ENCODE results near the gene NOTUM.

Gene NOTUM

GRCh38 chr17:81940538-81941483 is 20.2 kb downstream of the NOTUM start:
- Histone ChIP-seq H4K91ac (ENCODE audit: low read depth, low read length, poor library complexity) (peak overlapping the region; percentile 72), H3K18ac (ENCODE audit: low read length) (peak overlapping the region; percentile 90), H3K36me3 (replicated peaks in 1 of 2; ENCODE audit: control insufficient read depth in 2 of 2, insufficient read depth in 2 of 2, low read length in 2 of 2) (no peaks in the 10 kb centered on the region), H3K27ac (replicated peaks; ENCODE audit: low read length) (no peak overlapping the region), H3K9me3 (replicated peaks in 1 of 2; ENCODE audit: control insufficient read depth in 2 of 2, insufficient read depth in 1 of 2, low read depth in 1 of 2, low read length in 2 of 2) (no peaks in the 10 kb centered on the region), H2BK120ac (ENCODE audit: low read depth, low read length) (peak overlapping the region; percentile 93), H3K79me1 (ENCODE audit: low read depth, low read length) (peaks cover 7% of the 10 kb centered on the region), H3K23ac (ENCODE audit: low read depth, low read length, poor library complexity) (peak overlapping the region; percentile 85), H2BK15ac (ENCODE audit: low read length) (peak overlapping the region; percentile 100), H3K4ac (ENCODE audit: low read length) (peak overlapping the region; percentile 95), H2AFZ (ENCODE audit: low read length) (no peak overlapping the region), H2AK5ac (ENCODE audit: low read depth, low read length) (peak overlapping the region; percentile 98), H2BK12ac (ENCODE audit: low read length) (peak overlapping the region; percentile 82), H4K8ac (ENCODE audit: low read depth, low read length) (peak overlapping the region; percentile 93), H3K4me2 (ENCODE audit: insufficient read depth, low read length, poor library complexity, severe bottlenecking) (no peak overlapping the region), H3K9ac (ENCODE audit: low read depth, low read length, poor library complexity) (peak overlapping the region; percentile 60), H3K27me3 (ENCODE audit: control insufficient read depth in 3 of 3, insufficient read depth in 3 of 3, low read depth in 1 of 3, low read length in 3 of 3) (peaks cover 0 to 4% (median 2%) of the 10 kb centered on the region in 3 experiments), H3K4me3 (ENCODE audit: low read length in 2 of 2) (no peak overlapping the region), H3K4me1 (ENCODE audit: control insufficient read depth in 2 of 2, insufficient read depth in 1 of 2, low read depth in 1 of 2, low read length in 2 of 2) (peaks cover 16 to 18% of the 10 kb centered on the region in 2 donors), H3K14ac (ENCODE audit: low read length) (peak overlapping the region; percentile 97), H2BK5ac (ENCODE audit: low read length) (peak overlapping the region; percentile 90)
- WGBS, 2 donors (ENCODE audit: extremely low coverage in 2 of 2, insufficient read length in 2 of 2, insufficient replicate concordance in 1 of 2): no CpG with 5 or more reads among the region's 56 CpGs
- DNase-seq (ENCODE audit: low spot score): no peak

DNA sequence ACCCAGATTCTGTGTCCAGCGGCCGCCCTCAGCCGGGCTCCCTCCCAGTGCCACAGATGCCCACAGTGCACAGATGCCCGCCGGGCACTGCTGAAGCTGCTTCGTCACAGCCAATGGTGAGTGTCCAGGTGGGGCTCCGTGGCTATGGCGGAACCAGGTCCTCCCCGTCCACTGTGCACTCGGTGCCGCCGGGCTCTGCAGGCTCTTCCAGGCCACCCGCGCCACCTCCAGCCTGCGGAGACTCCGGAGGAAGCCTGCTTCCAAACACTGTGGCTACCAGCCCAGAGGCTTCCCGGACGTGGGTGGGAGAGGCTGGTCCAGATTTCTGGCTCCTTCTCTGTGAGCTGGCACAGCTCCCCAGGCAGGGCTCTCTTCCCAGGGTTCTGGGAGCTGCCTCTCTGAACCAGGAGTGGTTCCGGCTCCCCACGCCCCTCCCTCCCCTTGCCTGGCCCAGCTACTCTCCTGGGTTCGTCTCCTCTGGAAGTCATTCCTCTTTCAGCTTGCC is 21.1 kb downstream of the NOTUM start:
- no peak overlapping the region for H2AFZ ChIP-seq (ENCODE audit: low read length)
- H2AK5ac ChIP-seq (ENCODE audit: low read depth, low read length): peak overlapping the region; percentile 98
- H2BK12ac ChIP-seq (ENCODE audit: low read length): peak overlapping the region; percentile 84
- peak overlapping the region; percentile 100 for H2BK15ac ChIP-seq (ENCODE audit: low read length)
- H2BK5ac ChIP-seq (ENCODE audit: low read length): peak overlapping the region; percentile 84
- peaks cover 18% of the 10 kb centered on the region in 2 donors for H3K4me1 ChIP-seq (ENCODE audit: control insufficient read depth in 2 of 2, insufficient read depth in 1 of 2, low read depth in 1 of 2, low read length in 2 of 2)
- H3K9me3 ChIP-seq (replicated peaks in 1 of 2; ENCODE audit: control insufficient read depth in 2 of 2, insufficient read depth in 1 of 2, low read depth in 1 of 2, low read length in 2 of 2): no peaks in the 10 kb centered on the region
- peaks cover 3 to 8% of the 10 kb centered on the region in 2 donors for H3K36me3 ChIP-seq (replicated peaks in 1 of 2; ENCODE audit: control insufficient read depth in 2 of 2, insufficient read depth in 2 of 2, low read length in 2 of 2)
- DNase-seq (ENCODE audit: low spot score): no peak
- H4K91ac ChIP-seq (ENCODE audit: low read depth, low read length, poor library complexity): no peak overlapping the region
- H3K14ac ChIP-seq (ENCODE audit: low read length): peak overlapping the region; percentile 3
- H3K79me1 ChIP-seq (ENCODE audit: low read depth, low read length): peaks cover 9% of the 10 kb centered on the region
- peaks cover 0 to 4% (median 2%) of the 10 kb centered on the region in 3 experiments for H3K27me3 ChIP-seq (ENCODE audit: control insufficient read depth in 3 of 3, insufficient read depth in 3 of 3, low read depth in 1 of 3, low read length in 3 of 3)
- peak overlapping the region; percentile 43 for H4K8ac ChIP-seq (ENCODE audit: low read depth, low read length)
- no peak overlapping the region for H3K9ac ChIP-seq (ENCODE audit: low read depth, low read length, poor library complexity)
- H3K4me3 ChIP-seq (ENCODE audit: low read length in 2 of 2): no peak overlapping the region
- peak overlapping the region; percentile 87 for H2BK120ac ChIP-seq (ENCODE audit: low read depth, low read length)
- H3K18ac ChIP-seq (ENCODE audit: low read length): peak overlapping the region; percentile 13
- no peak overlapping the region for H3K4me2 ChIP-seq (ENCODE audit: insufficient read depth, low read length, poor library complexity, severe bottlenecking)
- no CpG with 5 or more reads among the region's 21 CpGs for WGBS, 2 donors (ENCODE audit: extremely low coverage in 2 of 2, insufficient read length in 2 of 2, insufficient replicate concordance in 1 of 2)
- H3K4ac ChIP-seq (ENCODE audit: low read length): no peak overlapping the region
- no peak overlapping the region for H3K23ac ChIP-seq (ENCODE audit: low read depth, low read length, poor library complexity)
- H3K27ac ChIP-seq (replicated peaks; ENCODE audit: low read length): no peak overlapping the region

GRCh38 chr17:81939218-81939617 is 21.8 kb downstream of the NOTUM start:
- peaks cover 13 to 14% of the 10 kb centered on the region in 2 donors for H3K4me1 ChIP-seq (ENCODE audit: control insufficient read depth in 2 of 2, insufficient read depth in 1 of 2, low read depth in 1 of 2, low read length in 2 of 2)

GRCh38 chr17:81935709-81936084 is 25.3 kb downstream of the NOTUM start:
- peaks cover 5 to 6% of the 10 kb centered on the region in 2 donors for H3K4me1 ChIP-seq (ENCODE audit: control insufficient read depth in 2 of 2, insufficient read depth in 1 of 2, low read depth in 1 of 2, low read length in 2 of 2)
- no peak overlapping the region for H2BK120ac ChIP-seq (ENCODE audit: low read depth, low read length)
- H3K4me2 ChIP-seq (ENCODE audit: insufficient read depth, low read length, poor library complexity, severe bottlenecking): peak overlapping the region; percentile 2
- H2AFZ ChIP-seq (ENCODE audit: low read length): no peak overlapping the region
- H2BK15ac ChIP-seq (ENCODE audit: low read length): peak overlapping the region; percentile 81
- no CpG with 5 or more reads among the region's 6 CpGs for WGBS, 2 donors (ENCODE audit: extremely low coverage in 2 of 2, insufficient read length in 2 of 2, insufficient replicate concordance in 1 of 2)
- H4K8ac ChIP-seq (ENCODE audit: low read depth, low read length): no peak overlapping the region
- H3K9me3 ChIP-seq (replicated peaks in 1 of 2; ENCODE audit: control insufficient read depth in 2 of 2, insufficient read depth in 1 of 2, low read depth in 1 of 2, low read length in 2 of 2): no peaks in the 10 kb centered on the region
- H2BK12ac ChIP-seq (ENCODE audit: low read length): no peak overlapping the region
- no peak overlapping the region for H3K18ac ChIP-seq (ENCODE audit: low read length)
- H3K27me3 ChIP-seq (ENCODE audit: control insufficient read depth in 3 of 3, insufficient read depth in 3 of 3, low read depth in 1 of 3, low read length in 3 of 3): peaks cover 0 to 4% (median 2%) of the 10 kb centered on the region in 3 experiments
- no peak overlapping the region for H3K9ac ChIP-seq (ENCODE audit: low read depth, low read length, poor library complexity)
- no peak overlapping the region for H3K23ac ChIP-seq (ENCODE audit: low read depth, low read length, poor library complexity)
- H3K4ac ChIP-seq (ENCODE audit: low read length): no peak overlapping the region
- no peak overlapping the region for H4K91ac ChIP-seq (ENCODE audit: low read depth, low read length, poor library complexity)
- no peak for DNase-seq (ENCODE audit: low spot score)
- H3K36me3 ChIP-seq (replicated peaks in 1 of 2; ENCODE audit: control insufficient read depth in 2 of 2, insufficient read depth in 2 of 2, low read length in 2 of 2): peaks cover 6 to 29% of the 10 kb centered on the region in 2 donors
- H2AK5ac ChIP-seq (ENCODE audit: low read depth, low read length): peak overlapping the region; percentile 42
- H3K4me3 ChIP-seq (ENCODE audit: low read length in 2 of 2): peak overlapping the region in 1 of 2 donors; percentile 9
- H3K27ac ChIP-seq (replicated peaks; ENCODE audit: low read length): no peak overlapping the region
- peaks cover 13% of the 10 kb centered on the region for H3K79me1 ChIP-seq (ENCODE audit: low read depth, low read length)
- H2BK5ac ChIP-seq (ENCODE audit: low read length): peak overlapping the region; percentile 32
- H3K14ac ChIP-seq (ENCODE audit: low read length): no peak overlapping the region

More at GRCh38 chr17:81939218-81939617, 21.8 kb downstream of the NOTUM start:
- H3K18ac ChIP-seq (ENCODE audit: low read length): peak overlapping the region; percentile 48
- H3K27me3 ChIP-seq (ENCODE audit: control insufficient read depth in 3 of 3, insufficient read depth in 3 of 3, low read depth in 1 of 3, low read length in 3 of 3): peaks cover 0 to 4% (median 2%) of the 10 kb centered on the region in 3 experiments
- peak overlapping the region; percentile 70 for H3K9ac ChIP-seq (ENCODE audit: low read depth, low read length, poor library complexity)
- WGBS, 2 donors (ENCODE audit: extremely low coverage in 2 of 2, insufficient read length in 2 of 2, insufficient replicate concordance in 1 of 2): no CpG with 5 or more reads among the region's 15 CpGs
- H2BK120ac ChIP-seq (ENCODE audit: low read depth, low read length): peak overlapping the region; percentile 47
- no peak overlapping the region for H4K91ac ChIP-seq (ENCODE audit: low read depth, low read length, poor library complexity)
- no peak overlapping the region for H3K4me2 ChIP-seq (ENCODE audit: insufficient read depth, low read length, poor library complexity, severe bottlenecking)
- H2AFZ ChIP-seq (ENCODE audit: low read length): peak overlapping the region; percentile 74
- peak overlapping the region; percentile 100 for H2BK15ac ChIP-seq (ENCODE audit: low read length)
- H3K4ac ChIP-seq (ENCODE audit: low read length): peak overlapping the region; percentile 37
- H2AK5ac ChIP-seq (ENCODE audit: low read depth, low read length): peak overlapping the region; percentile 47
- DNase-seq (ENCODE audit: low spot score): no peak
- no peaks in the 10 kb centered on the region for H3K9me3 ChIP-seq (replicated peaks in 1 of 2; ENCODE audit: control insufficient read depth in 2 of 2, insufficient read depth in 1 of 2, low read depth in 1 of 2, low read length in 2 of 2)
- peaks cover 13% of the 10 kb centered on the region for H3K79me1 ChIP-seq (ENCODE audit: low read depth, low read length)
- no peak overlapping the region for H3K27ac ChIP-seq (replicated peaks; ENCODE audit: low read length)
- peak overlapping the region; percentile 80 for H3K23ac ChIP-seq (ENCODE audit: low read depth, low read length, poor library complexity)
- H2BK5ac ChIP-seq (ENCODE audit: low read length): peak overlapping the region; percentile 84
- peaks cover 3 to 14% of the 10 kb centered on the region in 2 donors for H3K36me3 ChIP-seq (replicated peaks in 1 of 2; ENCODE audit: control insufficient read depth in 2 of 2, insufficient read depth in 2 of 2, low read length in 2 of 2)
- H2BK12ac ChIP-seq (ENCODE audit: low read length): peak overlapping the region; percentile 97
- H3K14ac ChIP-seq (ENCODE audit: low read length): no peak overlapping the region
- no peak overlapping the region for H3K4me3 ChIP-seq (ENCODE audit: low read length in 2 of 2)
- H4K8ac ChIP-seq (ENCODE audit: low read depth, low read length): no peak overlapping the region
